HepG2 (cell line): ENCODE measurements around the gene ACACA. TPM values are rescaled to one million over a fixed set of nuclear protein-coding genes. Genes with fewer than 3 reads are reported as not detected.
A peak's percentile ranks its signal among the peaks of the same experiment; 100 is the strongest.

Experiments
- BRD4 ChIP-seq: sonication (generic); formaldehyde crosslinking; IDR thresholded peaks from 2 replicates; pipeline ENCODE4 v1.4.0; 2020; ENCODE audit warnings: missing genetic modification reagents
- CENPBD1 ChIP-seq: sonication (generic); formaldehyde crosslinking; IDR thresholded peaks from 2 replicates; pipeline ENCODE4 v1.8.0; 2022; ENCODE audit warnings: missing genetic modification reagents, low read depth, mild to moderate bottlenecking, borderline replicate concordance
- GLI4 ChIP-seq: sonication (generic); formaldehyde crosslinking; IDR thresholded peaks from 2 replicates; pipeline ENCODE4 v1.5.1; 2020; ENCODE audit warnings: missing genetic modification reagents, mild to moderate bottlenecking, moderate library complexity, borderline replicate concordance
- GMEB2 ChIP-seq: IDR thresholded peaks from 2 replicates; pipeline ENCODE4 v1.6.1; 2016; ENCODE audit warnings: missing biosample characterization, missing genetic modification reagents, low read depth
- HNF4G ChIP-seq, 2 experiments: sonication (generic) in 1 of 2; formaldehyde crosslinking in 1 of 2; IDR thresholded peaks; 2 replicates each; pipeline versions ENCODE4 v1.4.0 to v1.6.1; 2011 to 2020; ENCODE audit warnings: borderline replicate concordance in 2 of 2, low read depth in 2 of 2, mild to moderate bottlenecking in 2 of 2, low read length in 1 of 2, missing genetic modification reagents in 1 of 2, moderate library complexity in 1 of 2
- IKZF1 ChIP-seq: fragments of 450-650 bp; IDR thresholded peaks from 2 replicates; pipeline ENCODE4 v1.7.1; 2016
- IRF1 ChIP-seq: sonication (generic); formaldehyde crosslinking; IDR thresholded peaks from 2 replicates; pipeline ENCODE4 v1.4.0; 2020; ENCODE audit warnings: low read depth, mild to moderate bottlenecking, missing genetic modification reagents
- MAFK ChIP-seq, 2 experiments: IDR thresholded peaks in 1 of 2; conservative IDR thresholded peaks in 1 of 2; 2 replicates each; pipeline ENCODE4 v1.6.1; 2011; ENCODE audit warnings: improper control_type of control experiment in 2 of 2, low read length in 2 of 2
- PRDM4 ChIP-seq: sonication (generic); formaldehyde crosslinking; IDR thresholded peaks from 2 replicates; pipeline ENCODE4 v1.9.0; 2021; ENCODE audit warnings: missing genetic modification reagents, borderline replicate concordance
- RAD21 ChIP-seq: fragments of 450-650 bp; formaldehyde crosslinking; IDR thresholded peaks from 2 replicates; pipeline ENCODE4 v1.5.0; 2020; ENCODE audit warnings: mild to moderate bottlenecking
- SOX13 ChIP-seq, 3 experiments: fragments of 450-650 bp in 1 of 3; sonication (generic) in 1 of 3; formaldehyde crosslinking in 1 of 3; IDR thresholded peaks in 2 of 3; conservative IDR thresholded peaks in 1 of 3; 2 replicates each; pipeline versions ENCODE4 v1.5.0 to v1.6.1; 2016 to 2020; ENCODE audit warnings: antibody characterized with exemption in 1 of 3, mild to moderate bottlenecking in 1 of 3, missing compliant biosample characterization in 1 of 3, missing genetic modification reagents in 1 of 3, moderate library complexity in 1 of 3
- ZBTB2 ChIP-seq: sonication (generic); formaldehyde crosslinking; IDR thresholded peaks from 2 replicates; pipeline ENCODE4 v1.8.0; 2022; ENCODE audit warnings: low read depth, missing genetic modification reagents
- ZNF432 ChIP-seq: sonication (generic); formaldehyde crosslinking; IDR thresholded peaks from 2 replicates; pipeline ENCODE4 v1.5.0; 2020; ENCODE audit warnings: missing genetic modification reagents, mild to moderate bottlenecking, borderline replicate concordance
- ZNF549 ChIP-seq: sonication (generic); formaldehyde crosslinking; IDR thresholded peaks from 2 replicates; pipeline ENCODE4 v1.5.0; 2020; ENCODE audit warnings: missing genetic modification reagents
- ZNF841 ChIP-seq: sonication (generic); formaldehyde crosslinking; IDR thresholded peaks from 2 replicates; pipeline ENCODE4 v1.8.1; 2023; ENCODE audit warnings: missing genetic modification reagents, borderline replicate concordance
- polyA plus RNA-seq, 8 experiments: library from polyadenylated mRNA; depleted of rRNA in 3 of 8; stranded (reverse) in 7 of 8; unstranded in 1 of 8; fragments of >200 nt; fragmentation: Illumina TruSeq in 4 of 8; extraction: Trizol in 4 of 8; gene quantifications; 2 replicates each; pipeline versions ENCODE4 v1.2.1 to v1.2.3, GENCODE V29; 2011 to 2016; ENCODE audit warnings: low read depth in 4 of 8, missing spikeins in 1 of 8, mixed read lengths in 1 of 8; ENCODE audit not compliant: insufficient read depth in 1 of 8
- total RNA-seq, 5 experiments: library from RNA; depleted of rRNA; stranded (reverse); fragments of >200 nt; fragmentation: Illumina TruSeq; extraction: Trizol; gene quantifications; 2 replicates each; pipeline ENCODE4 v1.2.3, GENCODE V29; 2016; ENCODE audit warnings: low read depth in 1 of 5

Gene ACACA
- total and polyA plus RNA-seq, 2 of the 13 experiments (the other 11 are each of a cell fraction or from before 2014, with no cell fraction given): 39.2 to 47.2 TPM

- TF ChIP-seq GMEB2 (peak; percentile 79), MAFK (conservative IDR thresholded peaks at IDR 0.05 in 1 of 2, IDR thresholded peaks at IDR 0.05 in 1 of 2; ENCODE audit: low read length in 2 of 2) (no peak), ZNF841 (CRISPR knock-in tag) (no peak), PRDM4 (CRISPR knock-in tag) (0 out of 2 replicates have a peak, but pooled peaks have one; percentile 40), BRD4 (0 out of 2 replicates have a peak, but pooled peaks have one; percentile 22), GLI4 (CRISPR knock-in tag) (peak; percentile 43; the same call in 1 of the 2 replicates), HNF4G (IDR thresholded peaks at IDR 0.05; ENCODE audit: borderline replicate concordance, low read depth, low read length) (no peak), HNF4G (CRISPR knock-in tag; IDR thresholded peaks at IDR 0.05; ENCODE audit: borderline replicate concordance, low read depth) (peak; percentile 24; the same call in 1 of the 2 replicates), CENPBD1 (CRISPR knock-in tag) (0 out of 2 replicates have a peak, but pooled peaks have one; percentile 26), ZNF432 (CRISPR knock-in tag) (no peak), IRF1 (CRISPR knock-in tag) (no peak), ZNF549 (CRISPR knock-in tag) (no peak), RAD21 (peak; percentile 34; the same call in 1 of the 2 replicates), SOX13 (IDR thresholded peaks at IDR 0.05) (no peak), SOX13 (CRISPR knock-in tag; conservative IDR thresholded peaks at IDR 0.05 in 1 of 2, IDR thresholded peaks at IDR 0.05 in 1 of 2) (peak in 1 of 2 experiments; percentile 24; a peak in 1 of 4 replicates), ZBTB2 (CRISPR knock-in tag) (peak; percentile 91), IKZF1 (no peak)
These were observed at the start of gene ACACA, which contains the start of gene TADA2A (continued) for GRCh38 chr17:37406635-37407461.
